SW 1271 (cell line): ENCODE measurements around the gene PFDN2.
"Not testable (repeated sequence)": the region's sequence is repeated elsewhere in the genome, so short reads cannot be mapped to it uniquely, and the experiment has no call there.

Source experiments
- DNase-seq, 2 experiments: peaks; one replicate each; lab custom pipeline; 2025; lab: John Stamatoyannopoulos, UW

PFDN2 gene

DNA sequence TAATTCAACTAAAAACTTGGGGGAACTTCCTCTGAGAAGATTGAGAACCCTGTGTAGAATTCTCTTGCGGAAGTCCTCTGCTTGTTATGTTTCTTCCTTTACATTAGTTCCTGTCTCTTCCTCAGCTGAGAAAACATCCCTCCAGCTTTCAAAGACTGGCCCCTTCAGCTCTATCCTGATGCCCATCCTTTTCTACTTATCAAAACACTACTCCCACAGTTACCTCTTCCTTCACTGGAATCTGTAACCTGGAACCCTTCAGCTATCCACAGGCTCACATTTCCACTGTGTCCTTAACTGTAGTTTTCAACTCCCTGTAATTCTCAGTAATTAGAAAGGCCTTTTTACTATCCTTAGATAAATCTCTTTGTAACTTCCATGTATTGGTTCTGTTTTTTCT, 20.6 kb upstream of the PFDN2 start:
- no peak for DNase-seq

DNA sequence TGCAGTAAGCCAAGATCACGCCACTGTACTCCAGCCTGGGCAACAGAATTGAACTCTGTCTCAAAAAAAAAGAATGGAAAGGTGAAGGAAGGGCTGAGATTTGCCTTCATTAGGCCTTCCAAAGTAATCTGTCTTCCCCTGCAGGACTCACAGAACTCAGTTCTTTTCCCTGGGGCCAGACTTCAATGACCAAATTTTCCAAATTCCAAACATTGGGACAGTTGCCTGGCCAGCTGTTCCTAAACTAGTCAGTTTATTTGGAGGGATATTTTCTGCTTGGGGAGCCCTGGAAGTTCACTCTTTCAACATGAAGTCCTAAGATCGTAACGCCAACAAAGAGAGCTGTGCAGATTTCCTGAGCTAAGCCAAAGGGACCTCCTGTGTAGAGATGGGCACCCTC, 20.0 kb upstream of the PFDN2 start:
- no peak for DNase-seq

DNA sequence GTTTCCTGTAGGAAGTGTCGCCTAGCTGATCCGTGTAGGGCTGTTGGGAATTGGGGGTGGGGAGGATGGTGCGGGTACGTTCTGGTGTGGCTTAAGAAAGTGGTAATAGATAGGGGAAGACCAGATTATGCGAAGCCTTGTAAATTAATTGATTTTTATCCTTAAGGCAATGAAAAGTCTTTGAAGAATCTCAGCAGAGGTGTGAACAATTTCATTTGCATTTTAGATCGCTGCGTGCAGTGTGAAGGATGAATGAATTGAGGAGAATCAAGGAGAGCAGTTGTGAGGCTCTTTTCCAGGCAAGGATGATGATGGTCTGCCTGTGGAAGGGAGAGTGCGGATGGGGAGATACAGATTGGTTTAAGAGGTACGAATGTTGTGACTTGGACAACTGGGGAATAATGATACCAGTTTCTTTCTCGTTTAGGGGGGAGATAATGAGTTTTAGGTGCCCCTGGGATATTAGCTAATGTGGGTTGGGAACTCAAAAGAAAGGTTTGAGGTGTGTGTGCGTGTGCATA, 15.4 kb upstream of the PFDN2 start:
- no peak for DNase-seq

DNA sequence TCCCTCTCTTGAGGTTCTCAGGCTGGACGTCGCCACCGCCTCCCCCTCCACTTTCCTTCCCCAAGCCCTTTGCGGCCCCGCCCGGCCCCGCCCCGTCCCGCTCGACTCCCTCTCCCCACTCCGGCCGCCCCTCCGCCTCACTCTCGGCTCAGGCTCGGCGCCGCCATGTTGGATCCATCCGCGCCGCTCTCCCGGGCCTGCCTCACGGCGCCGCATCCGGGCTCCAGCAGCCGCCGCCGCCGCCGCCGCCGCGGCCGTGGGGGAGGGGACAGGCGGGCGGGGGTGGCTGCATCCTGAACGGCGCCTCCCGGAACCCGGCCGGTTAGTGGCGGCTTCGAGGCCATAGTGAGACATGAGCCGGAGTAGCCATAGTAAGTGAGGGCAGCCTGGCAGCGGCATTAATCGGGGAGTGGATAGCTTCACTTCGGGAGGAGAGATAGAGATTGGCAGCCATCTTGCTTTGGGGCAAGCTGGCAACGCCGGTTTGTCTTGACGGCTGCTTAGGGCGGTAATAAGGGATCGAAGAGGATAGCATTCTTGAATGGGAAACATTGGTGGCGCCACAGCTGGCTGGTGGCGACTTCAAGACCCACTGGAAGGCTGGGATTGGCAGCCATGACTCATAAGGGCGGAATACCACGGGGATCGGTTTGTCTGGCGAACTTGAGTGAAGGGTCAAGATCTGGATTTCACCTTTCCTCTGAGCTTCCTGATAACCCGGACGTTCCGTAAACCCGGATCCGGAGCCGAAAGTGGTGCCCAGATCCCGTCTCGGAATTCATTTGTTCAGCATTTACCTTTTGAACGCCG, 14.8 kb upstream of the PFDN2 start, which contains the start of gene DEDD:
Gene DEDD, minus strand, starts transcription at position 258 of the 810 bp plus-strand sequence. CDS start 8,205 bp downstream, outside the sequence.
- DNase-seq = peak; percentile 55 to 89

DNA sequence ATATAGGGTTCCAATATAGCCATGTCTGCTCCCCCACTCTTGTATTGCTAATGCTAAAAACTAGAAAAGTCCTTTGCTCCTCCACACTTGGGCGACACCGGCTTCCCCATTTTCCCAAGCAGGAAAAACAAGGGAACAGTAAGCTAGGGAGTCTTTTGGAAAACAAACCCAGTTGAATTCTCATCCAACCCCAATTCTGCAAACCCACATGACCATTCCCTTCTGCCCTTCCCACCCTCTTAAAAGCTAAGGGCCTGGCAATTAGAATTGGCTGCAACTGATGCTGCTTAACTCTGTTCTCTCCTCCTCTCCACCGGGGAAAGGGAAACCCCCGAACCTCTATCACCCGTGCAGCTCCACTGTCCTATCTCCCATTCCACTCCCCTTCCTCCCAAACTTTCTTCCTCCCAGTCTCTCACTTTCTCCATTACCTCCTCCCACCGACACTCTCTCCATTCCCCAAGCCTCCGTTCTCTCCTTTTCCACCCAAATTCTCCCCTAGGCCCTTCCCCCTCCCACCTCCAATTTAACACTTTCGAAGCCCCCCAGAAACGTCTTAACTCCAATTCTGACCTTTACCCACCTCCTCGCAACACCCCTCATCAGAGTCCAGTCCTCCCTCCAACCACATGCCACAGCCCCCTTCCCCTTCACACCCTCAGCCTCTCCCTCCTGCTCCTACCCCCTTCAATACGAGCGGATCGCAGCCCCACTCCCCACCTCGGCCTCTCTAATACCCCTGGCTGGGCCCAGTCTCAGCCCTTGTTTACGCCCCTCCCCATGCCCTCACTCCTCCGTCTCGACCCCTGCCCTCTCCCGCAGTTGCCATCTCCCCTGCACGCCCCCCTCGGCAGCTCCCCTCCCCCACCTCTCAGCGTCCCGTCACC, 13.9 kb upstream of the PFDN2 start:
- DNase-seq = peak in 1 of 2 experiments; percentile 6

DNA sequence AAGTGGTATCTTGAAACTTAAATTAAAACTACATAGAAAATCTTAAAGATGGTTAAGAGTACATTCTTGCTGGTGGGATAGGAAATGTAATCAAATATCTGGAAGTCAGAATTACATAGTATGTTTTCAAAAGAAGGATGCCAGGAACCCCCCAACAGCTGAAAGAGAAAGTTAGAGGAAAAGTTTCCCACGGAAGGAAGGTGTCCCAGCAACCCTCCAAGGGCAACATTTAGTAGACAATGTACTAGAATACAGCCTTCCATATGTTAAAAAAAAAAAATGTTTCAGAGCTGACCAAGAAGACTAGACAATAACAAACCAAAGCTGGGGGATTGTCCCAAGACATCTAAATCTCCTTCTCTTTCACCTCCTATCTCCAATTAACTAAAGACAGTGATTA, 12.4 kb upstream of the PFDN2 start:
- DNase-seq = no peak

DNA sequence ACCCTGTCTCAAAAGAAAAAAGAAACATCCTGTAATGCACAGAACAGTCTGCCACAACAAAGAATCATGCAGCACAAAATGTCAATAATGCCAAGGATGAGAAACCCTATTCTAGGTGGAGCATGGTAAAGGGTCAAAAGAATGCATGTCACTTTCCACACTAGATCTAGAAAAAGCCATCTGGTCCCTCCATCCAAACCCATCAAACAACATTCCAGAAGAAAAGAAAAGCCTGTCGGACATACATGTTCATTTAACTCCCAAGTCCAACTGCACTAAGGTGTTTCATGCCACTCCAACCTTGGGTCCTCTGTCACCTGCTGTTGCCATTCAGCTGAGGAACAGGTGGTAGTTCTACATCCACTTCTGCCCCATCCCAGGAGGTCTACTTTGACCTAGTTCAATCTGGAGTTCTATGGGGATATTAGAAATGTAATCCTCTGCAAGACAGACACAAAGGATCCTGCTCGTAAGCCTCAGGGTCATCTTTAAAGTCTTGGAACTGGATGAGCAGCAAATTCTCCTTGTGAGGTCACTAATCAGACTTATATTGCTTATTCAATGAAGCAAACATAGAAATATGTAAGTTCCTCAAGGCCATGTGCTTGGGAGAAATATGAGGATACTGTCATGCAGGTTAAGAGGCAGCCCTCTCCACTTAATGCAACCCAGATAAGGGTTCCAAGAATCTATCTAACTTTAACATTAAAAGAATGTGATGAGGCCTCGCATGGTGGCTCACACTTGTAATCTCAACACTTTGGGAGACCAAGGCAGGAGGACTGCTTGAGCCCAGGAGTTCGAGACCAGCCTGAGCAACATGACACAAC, 11.0 kb upstream of the PFDN2 start:
- DNase-seq = no peak

DNA sequence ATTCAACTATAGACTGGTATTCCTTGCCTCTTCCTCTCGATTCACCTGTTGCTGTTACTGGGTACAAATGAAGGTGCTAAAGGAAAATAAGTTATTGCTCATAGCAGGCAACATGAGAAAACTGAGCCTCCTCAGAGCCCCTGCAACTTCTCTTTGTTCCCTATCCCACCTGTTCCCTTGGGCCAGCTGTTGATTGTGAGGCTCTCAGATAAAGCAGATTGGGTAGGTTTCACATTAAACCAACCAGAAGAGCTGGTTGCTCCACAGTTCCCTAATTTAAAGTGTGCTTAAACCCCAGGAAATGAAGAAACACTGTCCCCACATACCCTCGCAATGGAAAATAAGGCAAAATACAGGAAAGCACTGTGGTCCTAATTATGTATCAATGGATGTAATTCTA, 9.8 kb upstream of the PFDN2 start:
- DNase-seq = no peak

DNA sequence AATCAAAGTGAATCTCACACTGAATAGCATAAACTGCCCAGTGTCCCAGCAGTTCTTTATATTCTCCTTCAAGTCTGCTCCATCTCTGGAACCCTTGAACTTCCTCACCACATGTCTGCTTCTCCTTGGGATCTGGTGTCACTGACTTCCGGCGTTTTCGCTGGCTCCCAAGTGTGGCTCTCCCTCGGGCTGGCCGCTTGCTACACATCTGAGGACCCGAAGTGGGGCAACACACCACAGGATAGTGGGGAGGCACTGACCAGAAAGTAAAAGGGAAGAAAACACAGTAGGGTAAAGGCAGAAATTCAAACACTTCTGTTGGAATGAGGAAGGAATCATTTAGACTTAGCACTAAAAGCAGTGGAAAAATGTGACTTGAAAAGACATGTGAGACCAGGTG, 5.1 kb upstream of the PFDN2 start:
- no peak for DNase-seq

DNA sequence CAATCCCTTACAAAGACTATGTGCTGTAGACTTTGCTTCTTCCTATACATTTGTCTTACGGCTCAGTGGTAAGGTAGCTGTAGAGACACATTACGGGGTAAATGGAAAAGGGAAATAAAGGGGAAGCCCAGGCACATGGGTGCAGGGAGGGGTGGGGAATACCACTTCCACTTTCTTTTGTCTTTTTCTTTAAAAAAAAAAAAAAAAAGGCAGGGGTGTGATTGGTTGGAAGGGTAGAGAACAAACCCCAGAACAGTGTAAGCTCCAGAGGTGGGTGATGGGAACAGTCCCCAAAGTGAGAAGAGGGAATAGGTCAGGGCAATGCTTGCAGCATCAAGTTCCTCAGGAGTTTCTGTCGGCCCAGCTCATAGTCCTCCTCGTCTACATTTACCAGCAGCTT, 4.0 kb upstream of the PFDN2 start:
- no peak for DNase-seq

DNA sequence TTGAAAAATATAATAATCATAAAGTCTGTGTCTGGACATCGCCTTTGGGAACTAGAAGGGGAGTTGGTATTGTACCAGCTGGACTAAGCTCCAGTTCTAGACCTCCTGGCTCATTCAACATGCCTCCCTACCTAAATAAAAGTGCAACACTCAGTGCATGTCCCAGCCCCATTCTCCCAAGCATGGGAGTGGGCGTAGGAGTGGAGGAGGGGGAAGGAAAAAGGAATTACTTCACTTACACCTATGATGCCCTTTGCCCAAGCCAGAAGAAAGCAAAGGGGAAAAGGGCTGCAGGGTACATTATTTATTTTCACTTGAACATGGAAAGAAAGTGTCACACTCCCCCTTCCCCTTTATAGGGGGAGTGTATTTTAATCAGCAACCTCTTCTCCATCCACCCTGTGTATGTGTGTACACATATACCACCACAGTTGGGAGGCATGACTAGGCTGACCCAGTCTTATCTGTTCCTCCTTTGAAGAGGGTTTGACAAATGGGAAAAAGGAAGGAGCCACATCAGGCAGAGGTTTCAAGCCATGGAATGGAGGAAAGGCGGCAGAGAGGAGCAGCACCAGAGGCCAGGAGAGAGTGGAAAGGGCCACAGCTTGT, 3.3 kb upstream of the PFDN2 start:
- no peak for DNase-seq

DNA sequence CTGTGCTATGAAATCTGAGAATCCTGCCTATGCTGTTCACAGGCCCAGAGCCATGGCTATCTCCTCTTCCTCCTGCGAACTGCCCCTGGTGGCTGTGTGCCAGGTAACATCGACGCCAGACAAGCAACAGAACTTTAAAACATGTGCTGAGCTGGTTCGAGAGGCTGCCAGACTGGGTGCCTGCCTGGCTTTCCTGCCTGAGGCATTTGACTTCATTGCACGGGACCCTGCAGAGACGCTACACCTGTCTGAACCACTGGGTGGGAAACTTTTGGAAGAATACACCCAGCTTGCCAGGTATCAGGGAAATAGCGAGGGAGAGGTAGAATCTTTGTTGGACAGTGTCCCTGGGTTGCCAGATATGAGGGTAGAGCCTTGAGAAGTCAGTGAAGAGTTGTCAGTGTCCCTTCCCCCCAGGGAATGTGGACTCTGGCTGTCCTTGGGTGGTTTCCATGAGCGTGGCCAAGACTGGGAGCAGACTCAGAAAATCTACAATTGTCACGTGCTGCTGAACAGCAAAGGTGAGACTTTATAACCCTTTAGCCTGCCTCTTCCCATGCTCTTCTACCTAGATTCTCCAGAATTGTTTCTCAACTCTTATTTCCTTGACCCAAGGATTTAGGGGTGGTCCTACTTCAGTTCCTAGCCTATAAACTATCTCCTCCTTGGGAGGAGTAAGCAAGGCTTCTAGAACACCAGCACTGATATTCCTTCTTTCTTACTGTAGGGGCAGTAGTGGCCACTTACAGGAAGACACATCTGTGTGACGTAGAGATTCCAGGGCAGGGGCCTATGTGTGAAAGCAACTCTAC, 1.5 kb upstream of the PFDN2 start:
- peak; percentile 39 to 78 for DNase-seq

DNA sequence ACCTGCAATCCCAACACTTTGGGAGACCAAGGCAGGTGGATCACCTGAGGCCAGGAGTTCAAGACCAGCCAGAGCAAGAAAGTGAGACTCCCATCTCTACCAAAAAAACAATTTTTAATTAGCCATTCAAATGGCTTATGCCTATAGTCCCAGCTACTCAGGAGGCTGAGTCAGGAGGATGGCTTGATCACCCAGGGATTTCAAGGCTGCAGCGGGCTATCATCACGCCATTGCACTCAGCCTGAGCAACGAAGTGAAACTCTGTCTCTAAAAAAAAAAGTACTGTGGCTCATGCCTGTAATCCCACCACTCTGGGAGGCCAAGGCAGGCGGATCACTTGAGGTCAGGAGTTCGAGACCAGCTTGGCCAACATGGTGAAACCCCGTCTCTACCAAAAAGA, 1.9 kb downstream of the PFDN2 start:
- DNase-seq = not testable (repeated sequence)

DNA sequence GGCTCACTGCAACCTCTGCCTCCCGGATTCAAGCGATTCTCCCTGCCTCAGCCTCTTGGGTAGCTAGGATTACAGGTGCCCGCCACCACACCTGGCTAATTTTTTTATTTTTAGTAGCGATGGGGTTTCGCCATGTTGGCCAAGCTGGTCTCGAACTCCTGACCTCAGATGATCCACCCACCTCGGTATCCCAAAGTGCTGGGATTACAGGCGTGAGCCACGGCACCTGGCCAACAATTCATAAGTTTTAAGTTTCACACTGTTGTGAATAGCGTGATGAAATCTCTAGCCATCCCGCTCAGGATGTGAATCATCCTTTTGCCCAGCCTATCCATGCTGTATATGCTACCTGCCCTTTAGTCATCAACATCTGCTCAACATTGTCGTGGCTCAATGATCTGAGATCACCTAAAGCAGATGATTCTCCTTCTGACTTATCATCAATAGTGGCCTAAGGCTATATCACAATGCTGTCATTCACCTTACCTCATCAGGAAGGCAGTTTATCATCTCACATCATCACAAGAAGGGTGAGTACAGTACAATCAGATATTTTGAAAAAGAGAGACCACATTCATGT, 2.6 kb downstream of the PFDN2 start:
- peak; percentile 78 to 87 for DNase-seq

DNA sequence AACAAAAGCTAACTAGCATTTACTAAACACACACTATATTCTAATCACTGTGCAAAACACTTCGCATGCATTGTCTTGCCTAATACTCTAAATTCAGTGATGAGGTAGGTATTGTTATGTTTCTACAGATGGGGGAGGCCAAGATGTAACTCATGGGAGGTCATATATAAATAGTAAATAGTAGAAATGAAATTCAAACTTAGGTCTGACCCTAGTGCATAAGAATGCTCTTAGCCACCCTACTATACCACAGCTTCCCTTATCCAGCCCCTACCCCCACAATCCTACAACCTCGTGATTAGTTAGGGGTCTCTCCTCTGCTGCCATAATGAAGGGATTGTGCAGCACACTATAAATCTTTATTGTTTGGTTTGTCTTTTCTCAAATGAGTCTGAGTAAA, 3.3 kb downstream of the PFDN2 start:
- no peak for DNase-seq

DNA sequence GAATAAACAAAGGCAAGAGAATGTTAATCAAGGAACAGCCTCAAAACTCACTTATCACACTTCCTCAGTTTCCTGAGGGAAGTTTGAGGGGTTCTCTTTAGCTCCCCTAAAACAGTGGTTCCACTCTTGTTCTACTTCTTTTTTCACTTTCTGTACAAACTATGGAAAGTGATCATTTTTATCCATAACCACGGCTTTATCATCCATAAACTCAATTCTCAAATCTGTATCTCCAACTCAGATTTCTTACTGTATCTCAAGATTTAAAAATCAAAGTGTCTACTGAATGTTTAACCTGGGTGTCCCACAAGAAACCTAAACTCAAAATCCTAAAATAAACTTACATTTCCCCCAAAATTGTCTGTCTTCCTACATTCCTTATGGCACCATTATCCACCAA, 3.9 kb downstream of the PFDN2 start:
- DNase-seq = no peak

DNA sequence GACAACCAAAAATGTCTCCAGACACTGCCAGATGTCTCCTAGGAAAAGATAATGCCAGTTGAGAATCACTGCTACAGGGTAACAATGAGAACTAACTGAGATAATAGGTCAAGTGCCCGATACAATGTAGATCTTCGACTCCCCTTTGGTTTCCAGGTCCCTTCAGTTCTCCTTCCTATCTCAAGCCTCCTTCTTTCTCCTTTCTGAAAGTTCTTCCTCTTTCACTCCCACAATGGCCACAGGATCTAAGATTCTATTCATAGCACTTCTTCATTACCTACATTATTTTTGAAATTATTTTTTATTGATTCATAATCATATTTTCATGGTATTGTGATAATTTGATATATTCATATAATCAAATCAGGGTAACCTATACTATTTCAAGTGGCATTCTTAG, 6.3 kb downstream of the PFDN2 start:
- DNase-seq = no peak

DNA sequence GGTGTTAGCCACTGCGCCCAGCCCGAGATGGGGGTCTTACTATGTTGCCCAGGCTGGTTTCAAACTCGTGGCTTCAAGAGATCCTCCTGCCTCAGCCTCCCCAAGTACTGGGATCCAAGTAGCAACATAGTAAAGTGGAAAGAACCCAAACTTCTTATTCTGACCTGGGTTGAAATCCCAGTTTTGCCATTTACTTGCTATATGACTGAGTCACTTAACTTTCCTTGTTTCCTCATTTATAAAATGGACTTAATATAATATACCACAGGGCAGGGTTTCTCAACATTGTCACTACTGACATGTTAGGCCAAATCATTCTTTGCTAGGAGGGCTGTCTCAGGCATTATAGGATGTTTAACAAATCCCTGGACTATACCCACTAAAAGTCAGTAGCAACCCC, 6.7 kb downstream of the PFDN2 start:
- no peak for DNase-seq

DNA sequence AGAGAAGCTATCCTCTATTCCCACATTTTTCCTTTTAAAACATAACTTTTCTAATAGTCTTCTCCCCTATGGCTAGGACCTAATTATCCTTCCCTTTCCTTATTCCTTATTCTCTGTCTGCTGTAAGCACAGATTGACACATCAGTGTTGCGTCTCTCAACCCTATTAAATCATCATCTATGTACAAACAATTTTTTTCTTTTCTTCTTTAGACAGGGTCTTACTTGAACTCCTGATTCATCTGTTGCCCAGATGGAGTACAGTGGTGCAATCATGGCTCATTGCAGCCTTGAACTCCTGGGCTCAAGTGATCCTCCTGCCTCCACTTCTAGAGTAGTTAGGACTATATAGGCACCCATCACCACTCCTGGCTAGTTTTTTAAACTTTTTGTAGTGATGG, 11.4 kb downstream of the PFDN2 start:
- no peak for DNase-seq

DNA sequence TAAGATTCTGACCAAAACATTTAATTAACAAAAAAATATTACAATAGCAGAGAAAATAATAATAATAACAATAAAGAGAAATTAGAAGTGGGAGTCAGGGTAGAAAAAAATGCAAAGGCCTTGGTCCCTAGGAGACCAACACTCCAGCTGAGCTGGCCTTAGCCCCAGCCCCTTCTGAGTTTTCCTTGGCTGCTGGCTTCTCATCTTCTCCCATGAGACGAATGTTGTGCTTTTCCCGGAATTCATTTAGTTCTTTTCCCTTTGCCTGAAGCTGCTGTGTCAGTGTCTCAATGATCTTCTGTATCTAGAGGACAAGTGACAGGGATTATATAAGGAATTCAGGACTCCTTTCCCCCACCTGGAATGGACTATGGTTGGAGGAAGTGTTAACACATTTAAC, 17.3 kb downstream of the PFDN2 start:
- no peak for DNase-seq
